ENCODE measurements around the gene FAT1. TPM values are rescaled to one million over a fixed set of nuclear protein-coding genes. Genes with fewer than 3 reads are reported as not detected.

Gene FAT1
- total RNA-seq, 1 donor from 2014 or later, result 47.1 TPM

DNA sequence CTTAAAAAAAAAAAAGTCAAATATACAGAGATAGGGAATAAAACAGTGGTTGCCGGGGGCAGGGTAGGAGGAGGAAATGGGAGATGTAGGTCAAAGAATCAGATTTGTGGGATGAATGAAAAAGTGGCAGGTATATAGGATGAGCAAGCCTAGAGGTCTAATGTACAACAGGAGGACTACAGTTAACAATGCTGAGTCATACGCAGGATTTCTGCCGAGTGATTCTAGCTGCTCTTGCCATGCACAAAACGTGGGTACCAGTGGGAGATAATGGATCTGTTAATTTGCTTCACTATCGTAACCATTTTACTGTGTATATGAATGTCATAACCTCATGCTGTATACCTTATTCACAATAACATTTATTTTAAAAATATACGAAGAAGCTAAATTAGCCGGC, 157.6 kb downstream of the FAT1 start:
- no peaks in the 10 kb centered on the region for H3K27me3 ChIP-seq
- H3K9me3 ChIP-seq, result no peaks in the 10 kb centered on the region
- H3K4me3 ChIP-seq, result no peak overlapping the region
- intact Hi-C loops (cut with DNase I), result no loop called here
- H3K27ac ChIP-seq, result no peak overlapping the region
- no peak for DNase-seq (ENCODE audit: extremely low spot score in 2 of 2)
- peaks cover 13% of the 10 kb centered on the region for H3K4me1 ChIP-seq
- no peaks in the 10 kb centered on the region for H3K36me3 ChIP-seq
- no peak for TF ChIP-seq CTCF (IDR thresholded peaks at IDR 0.05)
- no peak for TF ChIP-seq POLR2AphosphoS5 (IDR thresholded peaks at IDR 0.05; ENCODE audit: insufficient read depth in 1 of 2, low read depth in 1 of 2)
- TF ChIP-seq POLR2A (IDR thresholded peaks at IDR 0.05), result no peak

GRCh38 chr4:186563761-186564160, 159.9 kb downstream of the FAT1 start:
- intact Hi-C loops (cut with DNase I), result no loop called here
- TF ChIP-seq POLR2A (IDR thresholded peaks at IDR 0.05) (no peak), POLR2AphosphoS5 (IDR thresholded peaks at IDR 0.05; ENCODE audit: insufficient read depth in 1 of 2, low read depth in 1 of 2) (no peak), CTCF (IDR thresholded peaks at IDR 0.05) (no peak)

DNA sequence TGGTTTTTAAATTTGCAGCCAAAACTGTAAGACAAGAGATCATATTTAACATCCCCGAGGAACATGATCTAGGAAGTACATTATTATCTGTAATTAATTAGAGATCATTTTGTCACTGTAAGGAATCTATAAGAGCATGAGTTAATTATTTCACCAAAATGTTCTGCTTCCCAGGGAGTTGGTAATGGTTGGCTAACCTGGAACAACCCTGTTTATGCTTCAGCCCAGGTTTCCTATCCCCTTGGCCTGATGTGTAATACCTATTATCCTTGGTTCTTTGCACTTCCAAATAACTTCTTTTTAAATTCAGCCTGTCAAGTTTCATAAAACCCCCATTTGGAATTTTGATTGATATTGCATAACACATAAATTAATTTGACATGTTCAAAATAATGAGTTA, 161.9 kb downstream of the FAT1 start:
- Histone ChIP-seq H3K4me3 (no peak overlapping the region), H3K27ac (no peak overlapping the region), H3K9me3 (no peaks in the 10 kb centered on the region), H3K36me3 (no peaks in the 10 kb centered on the region), H3K27me3 (no peaks in the 10 kb centered on the region), H3K4me1 (no peaks in the 10 kb centered on the region)
- TF ChIP-seq POLR2A (IDR thresholded peaks at IDR 0.05) (no peak), POLR2AphosphoS5 (IDR thresholded peaks at IDR 0.05; ENCODE audit: insufficient read depth in 1 of 2, low read depth in 1 of 2) (no peak), CTCF (IDR thresholded peaks at IDR 0.05) (no peak)
- no peak for DNase-seq (ENCODE audit: extremely low spot score in 2 of 2)
- intact Hi-C loops (cut with DNase I), result no loop called here

More at GRCh38 chr4:186563761-186564160, 159.9 kb downstream of the FAT1 start:
- Histone ChIP-seq H3K27me3 (no peaks in the 10 kb centered on the region), H3K4me3 (no peak overlapping the region), H3K36me3 (no peaks in the 10 kb centered on the region), H3K27ac (no peak overlapping the region), H3K9me3 (no peaks in the 10 kb centered on the region), H3K4me1 (no peaks in the 10 kb centered on the region)
- DNase-seq (ENCODE audit: extremely low spot score in 2 of 2), result no peak

- no peaks in the 10 kb centered on the region for H3K27me3 ChIP-seq
- intact Hi-C loops (cut with DNase I), result no loop called here
- no peaks in the 10 kb centered on the region for H3K36me3 ChIP-seq
- no peak for TF ChIP-seq CTCF (IDR thresholded peaks at IDR 0.05)
- TF ChIP-seq POLR2A (IDR thresholded peaks at IDR 0.05), result no peak
- no peak for TF ChIP-seq POLR2AphosphoS5 (IDR thresholded peaks at IDR 0.05; ENCODE audit: insufficient read depth in 1 of 2, low read depth in 1 of 2)
- DNase-seq (ENCODE audit: extremely low spot score in 2 of 2), result no peak
- no peak overlapping the region for H3K27ac ChIP-seq
- H3K4me3 ChIP-seq, result no peak overlapping the region
- H3K9me3 ChIP-seq, result no peaks in the 10 kb centered on the region
- H3K4me1 ChIP-seq, result no peaks in the 10 kb centered on the region
Measured at GRCh38 chr4:186560647-186561046, 163.0 kb downstream of the FAT1 start.

- intact Hi-C loops (cut with DNase I), result no loop called here
- no peak for TF ChIP-seq POLR2AphosphoS5 (IDR thresholded peaks at IDR 0.05; ENCODE audit: insufficient read depth in 1 of 2, low read depth in 1 of 2)
- no peak for TF ChIP-seq POLR2A (IDR thresholded peaks at IDR 0.05)
- no peak for TF ChIP-seq CTCF (IDR thresholded peaks at IDR 0.05)
Measured at GRCh38 chr4:186557486-186557885, 166.2 kb downstream of the FAT1 start.

More at GRCh38 chr4:186557486-186557885, 166.2 kb downstream of the FAT1 start:
- Histone ChIP-seq H3K4me3 (no peak overlapping the region), H3K36me3 (no peaks in the 10 kb centered on the region), H3K27ac (no peak overlapping the region), H3K4me1 (peaks cover 5% of the 10 kb centered on the region), H3K27me3 (no peaks in the 10 kb centered on the region), H3K9me3 (no peaks in the 10 kb centered on the region)
- DNase-seq (ENCODE audit: extremely low spot score in 2 of 2), result no peak
